ENCODE results near the gene ORM1. TPM values are rescaled to one million over a fixed set of nuclear protein-coding genes. Genes with fewer than 3 reads are reported as not detected.

ORM1 gene
- total RNA-seq, 1 donor from 2014 or later: not detected

DNA sequence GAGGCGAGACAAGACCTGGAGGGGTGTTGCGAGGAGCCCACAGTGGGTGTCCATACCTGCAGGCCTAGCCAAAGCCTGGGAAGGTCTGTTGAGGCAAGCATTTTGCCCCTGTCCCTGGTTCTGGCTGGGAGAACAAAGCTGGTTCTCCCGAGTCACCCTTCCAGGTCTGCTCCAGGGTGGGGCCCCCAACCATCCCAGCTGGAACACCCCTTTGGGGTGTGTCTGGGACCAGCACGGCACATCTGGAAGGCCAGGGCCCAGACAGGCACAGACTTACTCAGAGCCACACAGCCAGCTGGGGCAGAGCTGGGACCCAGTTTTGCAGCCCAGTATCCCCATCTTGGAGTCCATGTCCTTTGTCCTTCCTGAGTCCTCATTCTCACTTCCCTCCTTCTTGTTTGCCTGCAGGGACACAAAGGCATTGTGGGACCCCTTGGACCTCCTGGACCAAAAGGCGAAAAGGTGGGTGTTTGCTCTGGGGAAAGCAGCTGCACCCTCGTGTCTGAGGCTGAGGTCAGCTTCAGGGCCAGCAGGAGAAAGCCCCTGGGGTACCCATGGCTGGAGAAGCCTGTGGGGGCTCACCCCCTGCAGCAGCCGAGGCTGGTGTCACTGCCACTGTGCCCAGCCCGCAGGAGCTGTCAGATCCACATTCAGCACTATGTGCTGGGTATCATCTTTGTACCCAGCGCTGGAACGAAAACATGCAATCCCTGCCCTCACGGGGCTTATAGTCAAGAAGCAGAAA, 38.4 kb upstream of the ORM1 start:
- Mint-ChIP-seq H3K36me3 (ENCODE audit: unreplicated experiment) (no peaks in the 10 kb centered on the region), H3K4me1 (ENCODE audit: low read depth, unreplicated experiment) (peaks cover 25% of the 10 kb centered on the region), H3K4me3 (ENCODE audit: unreplicated experiment) (no peak overlapping the region), H3K9me3 (ENCODE audit: unreplicated experiment) (peaks cover 3% of the 10 kb centered on the region), H3K27me3 (ENCODE audit: unreplicated experiment) (peaks cover 2% of the 10 kb centered on the region), H3K27ac (ENCODE audit: unreplicated experiment) (no peak overlapping the region)
- TF ChIP-seq, protein P1, sequence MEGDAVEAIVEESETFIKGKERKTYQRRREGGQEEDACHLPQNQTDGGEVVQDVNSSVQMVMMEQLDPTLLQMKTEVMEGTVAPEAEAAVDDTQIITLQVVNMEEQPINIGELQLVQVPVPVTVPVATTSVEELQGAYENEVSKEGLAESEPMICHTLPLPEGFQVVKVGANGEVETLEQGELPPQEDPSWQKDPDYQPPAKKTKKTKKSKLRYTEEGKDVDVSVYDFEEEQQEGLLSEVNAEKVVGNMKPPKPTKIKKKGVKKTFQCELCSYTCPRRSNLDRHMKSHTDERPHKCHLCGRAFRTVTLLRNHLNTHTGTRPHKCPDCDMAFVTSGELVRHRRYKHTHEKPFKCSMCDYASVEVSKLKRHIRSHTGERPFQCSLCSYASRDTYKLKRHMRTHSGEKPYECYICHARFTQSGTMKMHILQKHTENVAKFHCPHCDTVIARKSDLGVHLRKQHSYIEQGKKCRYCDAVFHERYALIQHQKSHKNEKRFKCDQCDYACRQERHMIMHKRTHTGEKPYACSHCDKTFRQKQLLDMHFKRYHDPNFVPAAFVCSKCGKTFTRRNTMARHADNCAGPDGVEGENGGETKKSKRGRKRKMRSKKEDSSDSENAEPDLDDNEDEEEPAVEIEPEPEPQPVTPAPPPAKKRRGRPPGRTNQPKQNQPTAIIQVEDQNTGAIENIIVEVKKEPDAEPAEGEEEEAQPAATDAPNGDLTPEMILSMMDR (IDR thresholded peaks at IDR 0.05; ENCODE audit: partially characterized antibody, unreplicated experiment): no peak
- DNase-seq: peak; percentile 5

DNA sequence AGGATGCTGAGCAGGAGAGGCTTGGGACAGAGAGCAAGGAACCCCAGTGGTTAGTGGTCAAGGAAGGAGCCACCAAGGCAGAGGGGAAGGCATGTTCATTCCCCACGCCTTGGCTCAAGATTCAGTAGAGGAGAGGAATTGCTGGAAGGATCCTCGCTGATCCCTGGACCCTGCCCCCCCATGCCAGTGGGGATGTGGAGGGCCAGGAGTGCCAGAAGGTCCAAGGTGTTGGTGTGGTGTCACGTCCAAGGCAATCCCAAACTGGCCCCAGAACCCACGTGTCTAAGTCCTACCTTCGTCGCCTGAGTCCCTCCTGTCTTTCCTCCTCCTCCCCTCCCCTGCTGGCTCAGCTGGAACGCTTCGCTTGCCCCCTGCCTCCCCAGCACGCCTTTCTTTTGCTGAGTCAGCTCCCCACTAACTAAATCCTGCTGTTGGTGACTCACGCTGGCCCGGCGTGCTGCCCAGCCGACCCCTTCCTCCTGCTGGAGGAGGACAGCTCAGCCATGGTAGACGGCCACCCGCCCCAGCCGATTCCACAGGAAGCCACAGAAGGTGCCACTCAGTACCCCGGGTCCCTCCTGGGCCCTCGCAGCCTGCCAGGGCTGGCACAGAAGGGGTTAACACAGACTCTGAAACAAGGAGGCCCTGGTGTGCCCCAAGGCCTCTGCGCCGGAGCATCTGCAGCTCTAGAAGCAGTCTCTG, 37.6 kb upstream of the ORM1 start:
- Mint-ChIP-seq H3K36me3 (ENCODE audit: unreplicated experiment) (no peaks in the 10 kb centered on the region), H3K4me3 (ENCODE audit: unreplicated experiment) (no peak overlapping the region), H3K27me3 (ENCODE audit: unreplicated experiment) (peaks cover 2% of the 10 kb centered on the region), H3K9me3 (ENCODE audit: unreplicated experiment) (peaks cover 3% of the 10 kb centered on the region), H3K4me1 (ENCODE audit: low read depth, unreplicated experiment) (peaks cover 25% of the 10 kb centered on the region), H3K27ac (ENCODE audit: unreplicated experiment) (no peak overlapping the region)
- peak; percentile 22 for DNase-seq
- TF ChIP-seq, protein P1 (IDR thresholded peaks at IDR 0.05; ENCODE audit: partially characterized antibody, unreplicated experiment): no peak

DNA sequence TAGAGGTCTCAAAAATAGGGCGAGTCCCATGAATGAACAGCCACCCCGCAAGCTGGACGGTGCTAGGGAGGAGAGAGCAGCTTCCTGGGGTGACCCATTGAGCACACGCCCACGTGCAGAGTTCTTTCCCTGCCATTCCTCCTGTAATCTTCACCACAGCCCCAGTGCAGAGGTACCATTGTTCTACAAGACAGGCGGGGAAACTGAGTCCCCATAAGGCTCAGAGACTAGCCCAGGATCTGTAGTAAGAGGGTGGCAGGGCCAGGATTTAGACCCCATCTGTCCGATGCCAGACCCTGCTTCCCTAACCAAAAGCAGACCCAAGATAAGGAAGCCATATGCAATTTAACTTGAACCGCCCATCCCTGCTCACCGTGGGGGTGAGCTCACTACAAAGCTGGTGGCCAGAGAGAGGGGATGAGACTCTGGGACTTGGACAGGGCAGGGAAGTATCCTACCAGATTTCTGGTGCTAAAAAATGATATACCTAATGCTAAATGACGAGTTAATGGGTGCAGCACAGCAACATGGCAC, 36.7 kb upstream of the ORM1 start:
- Mint-ChIP-seq H3K4me3 (ENCODE audit: unreplicated experiment) (no peak overlapping the region), H3K27me3 (ENCODE audit: unreplicated experiment) (peaks cover 4% of the 10 kb centered on the region), H3K27ac (ENCODE audit: unreplicated experiment) (no peak overlapping the region), H3K36me3 (ENCODE audit: unreplicated experiment) (no peaks in the 10 kb centered on the region), H3K9me3 (ENCODE audit: unreplicated experiment) (peaks cover 1% of the 10 kb centered on the region), H3K4me1 (ENCODE audit: low read depth, unreplicated experiment) (peaks cover 30% of the 10 kb centered on the region)
- TF ChIP-seq, protein P1 (IDR thresholded peaks at IDR 0.05; ENCODE audit: partially characterized antibody, unreplicated experiment): no peak
- peak; percentile 8 for DNase-seq

DNA sequence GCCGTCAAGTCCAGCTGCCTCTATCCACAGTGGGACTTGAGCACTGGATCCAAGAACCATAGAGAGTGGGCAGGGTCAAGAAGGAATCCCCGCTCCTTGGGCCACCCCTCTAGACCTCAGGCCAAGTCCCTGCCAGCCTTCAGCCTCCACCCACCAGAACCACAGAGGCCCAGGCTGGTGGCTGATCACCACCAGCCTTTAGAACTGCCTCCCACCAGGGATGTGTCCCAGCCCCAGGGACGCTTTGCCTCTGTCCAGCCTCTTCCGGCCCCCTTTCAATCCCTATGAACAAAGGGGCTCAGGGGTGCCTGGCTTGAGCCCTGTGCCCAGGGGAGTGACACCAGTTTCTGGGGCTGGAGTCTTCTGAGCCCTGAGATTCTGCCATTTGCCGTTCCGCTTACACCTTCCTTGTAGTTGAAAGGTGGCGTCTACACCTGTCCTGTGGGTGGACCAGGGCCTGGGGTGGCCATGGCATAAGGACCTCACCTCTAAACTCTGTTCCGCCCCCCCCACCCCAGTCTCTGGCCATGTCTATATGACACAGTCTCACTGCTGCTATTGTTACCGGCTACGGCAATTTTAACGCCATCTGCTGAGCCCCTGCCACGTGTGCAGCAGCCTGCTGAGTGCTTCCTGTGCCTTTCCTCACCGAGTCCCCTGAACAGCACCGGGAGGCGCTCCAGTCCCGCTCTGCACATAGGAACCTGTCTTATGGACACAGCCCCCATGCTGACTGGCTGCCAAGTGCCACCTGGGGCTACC, 35.7 kb upstream of the ORM1 start:
- Mint-ChIP-seq H3K27ac (ENCODE audit: unreplicated experiment) (peak overlapping the region; percentile 5), H3K36me3 (ENCODE audit: unreplicated experiment) (no peaks in the 10 kb centered on the region), H3K4me3 (ENCODE audit: unreplicated experiment) (no peak overlapping the region), H3K9me3 (ENCODE audit: unreplicated experiment) (peaks cover 1% of the 10 kb centered on the region), H3K27me3 (ENCODE audit: unreplicated experiment) (peaks cover 4% of the 10 kb centered on the region), H3K4me1 (ENCODE audit: low read depth, unreplicated experiment) (peaks cover 29% of the 10 kb centered on the region)
- peak; percentile 54 for DNase-seq
- TF ChIP-seq, protein P1 (IDR thresholded peaks at IDR 0.05; ENCODE audit: partially characterized antibody, unreplicated experiment): no peak
